Panc1 (cell line): ENCODE results near the gene RAPSN. TPM values are rescaled to one million over a fixed set of nuclear protein-coding genes. Genes with fewer than 3 reads are reported as not detected.

Experiments used
- ATAC-seq: fragments of 200-7000 bp; cut with Tn5 transposase; 2 replicates; pipeline ENCODE4 v1.9.1; 2020; ENCODE audit warnings: mild to moderate bottlenecking, moderate library complexity
- BruUV-seq: library from RNA; stranded (reverse); fragments of 400-500 nt; replicated peaks from 2 replicates; lab custom pipeline; 2021; lab: Mats Ljungman, UMichigan
- CTCF ChIA-PET: fragments of 300-600 bp; sonication (Branson Sonifier 250); formaldehyde crosslinking; loops from one replicate; lab custom pipeline; 2022; ENCODE audit warnings: antibody characterized with exemption; lab: Charles Lee
- POLR2A ChIA-PET: fragments of 300-600 bp; sonication (Branson Sonifier 250); formaldehyde crosslinking; loops from one replicate; lab custom pipeline; 2022; ENCODE audit warnings: antibody characterized with exemption; lab: Charles Lee
- DNase-seq: peaks from one replicate; pipeline ENCODE4 v3.0.0-alpha.2; 2010; ENCODE audit warnings: low read depth, low spot score
- H3K27ac ChIP-seq: 2 replicates; pipeline ENCODE4 v1.5.1; 2011; ENCODE audit warnings: mild to moderate bottlenecking, low read length, inconsistent platforms
- H3K27me3 ChIP-seq: fragments of 200-500 bp; sonication (Bioruptor generic); 2 replicates; pipeline ENCODE4 v1.6.0; 2014; ENCODE audit warnings: low read length, inconsistent platforms; ENCODE audit not compliant: control insufficient read depth, insufficient read depth
- H3K36me3 ChIP-seq: fragments of 200-500 bp; sonication (Bioruptor generic); 2 replicates; pipeline ENCODE4 v1.5.1; 2014; ENCODE audit warnings: inconsistent platforms, mild to moderate bottlenecking, low read length, moderate library complexity; ENCODE audit not compliant: control insufficient read depth, insufficient read depth
- H3K4me1 ChIP-seq: 2 replicates; pipeline ENCODE4 v1.5.1; 2011; ENCODE audit warnings: inconsistent platforms, mild to moderate bottlenecking, low read length, moderate library complexity; ENCODE audit not compliant: control insufficient read depth, insufficient read depth
- H3K4me3 ChIP-seq, 2 experiments: 2 replicates each; pipeline ENCODE4 v1.5.1; 2011 to 2012; ENCODE audit warnings: low read depth in 2 of 2, low read length in 2 of 2, mild to moderate bottlenecking in 2 of 2, inconsistent platforms in 1 of 2, moderate library complexity in 1 of 2
- H3K9me3 ChIP-seq: fragments of 200-500 bp; sonication (Bioruptor generic); 2 replicates; pipeline ENCODE4 v1.5.1; 2014; ENCODE audit warnings: low read depth, mild to moderate bottlenecking, inconsistent platforms, low read length, moderate library complexity; ENCODE audit not compliant: control insufficient read depth, insufficient read depth
- CTCF ChIP-seq: fragments of 450-650 bp; IDR thresholded peaks from 2 replicates; pipeline ENCODE4 v1.5.1; 2017; ENCODE audit warnings: mild to moderate bottlenecking
- POLR2AphosphoS5 ChIP-seq: IDR thresholded peaks from 2 replicates; pipeline ENCODE4 v1.6.1; 2012; ENCODE audit warnings: mild to moderate bottlenecking, low read depth, low read length, moderate library complexity
- REST ChIP-seq, 2 experiments: IDR thresholded peaks; 2 replicates each; pipeline ENCODE4 v1.6.1; 2011 to 2012; ENCODE audit warnings: low read depth in 2 of 2, control low read depth in 1 of 2, low read length in 1 of 2, mild to moderate bottlenecking in 1 of 2, moderate library complexity in 1 of 2; ENCODE audit not compliant: insufficient read depth in 1 of 2
- SIN3A ChIP-seq: IDR thresholded peaks from 2 replicates; pipeline ENCODE4 v1.6.1; 2012; ENCODE audit warnings: low read depth, mild to moderate bottlenecking, low read length, moderate library complexity, borderline replicate concordance; ENCODE audit not compliant: insufficient read depth
- TCF7L2 ChIP-seq: IDR thresholded peaks from 2 replicates; pipeline ENCODE4 v1.6.1; 2011; ENCODE audit warnings: mild to moderate bottlenecking, low read depth, low read length, inconsistent platforms
- in situ Hi-C: cut with HindIII; loops from 2 replicates; pipeline ENCODE4 v1.10.0; 2016; ENCODE audit warnings: low sequenced_read_pairs, low pct_unique_long_range_greater_than_20kb
- intact Hi-C: fragments of 100-400 bp; cut with micrococcal nuclease; formaldehyde crosslinking; loops from one replicate; pipeline ENCODE4 v1.10.0; 2022; ENCODE audit not compliant: unreplicated experiment
- total RNA-seq: library from RNA; stranded (reverse); gene quantifications from one replicate; pipeline ENCODE4 v1.2.1, GENCODE V29; 2021; ENCODE audit not compliant: unreplicated experiment

The RAPSN gene
- total RNA-seq, 1 experiment from 2014 or later, result 1.8 TPM

- no peak for TF ChIP-seq REST (IDR thresholded peaks at IDR 0.05; ENCODE audit: insufficient read depth in 1 of 2, low read depth in 2 of 2, low read length in 1 of 2)
- no peak for TF ChIP-seq POLR2AphosphoS5
- no peak for TF ChIP-seq TCF7L2
- no peak for TF ChIP-seq CTCF
- no peak for TF ChIP-seq SIN3A
- Histone ChIP-seq H3K4me3 (no peak overlapping the region), H3K9me3 (no peaks in the 10 kb centered on the region), H3K27me3 (no peaks in the 10 kb centered on the region), H3K4me1 (no peaks in the 10 kb centered on the region), H3K27ac (no peak overlapping the region), H3K36me3 (no peaks in the 10 kb centered on the region)
- CTCF ChIA-PET, result interaction anchor here (0.6 kb wide), 1 partner anchor 505 kb away, joined by 3 read pairs; no protein-coding TSS in a partner anchor
- intact Hi-C loops, result loop anchor here (5.0 kb wide), 1 partner anchor 81 kb away; no protein-coding TSS in a partner anchor
- no peak for DNase-seq
- in situ Hi-C loops, result no loop called here
- POLR2A ChIA-PET, result no interaction called here
- no TSS peak for BruUV-seq
- ATAC-seq, result no peak
These were observed 4.4 kb upstream of the RAPSN start for GRCh38 chr11:47453365-47453764.

GRCh38 chr11:47451990-47452389 lies 3.1 kb upstream of the RAPSN start:
- BruUV-seq, result no TSS peak
- ChIA-PET POLR2A (no interaction called here), CTCF (no interaction called here)
- in situ Hi-C loops (no loop called here), intact Hi-C loops (loop anchor here (5.0 kb wide), 1 partner anchor 80 kb away; no protein-coding TSS in a partner anchor)
- Histone ChIP-seq H3K27ac (no peak overlapping the region), H3K36me3 (no peaks in the 10 kb centered on the region), H3K27me3 (no peaks in the 10 kb centered on the region), H3K9me3 (no peaks in the 10 kb centered on the region), H3K4me1 (no peaks in the 10 kb centered on the region), H3K4me3 (no peak overlapping the region)
- ATAC-seq, result no peak
- DNase-seq, result no peak
- TF ChIP-seq TCF7L2, result no peak
- TF ChIP-seq SIN3A, result no peak
- TF ChIP-seq CTCF, result no peak
- no peak for TF ChIP-seq REST (IDR thresholded peaks at IDR 0.05; ENCODE audit: insufficient read depth in 1 of 2, low read depth in 2 of 2, low read length in 1 of 2)
- no peak for TF ChIP-seq POLR2AphosphoS5
